Type B pancreatic cell (in vitro differentiated cells): ENCODE measurements around the gene PEX1. TPM values are rescaled to one million over a fixed set of nuclear protein-coding genes. Genes with fewer than 3 reads are reported as not detected.

Source experiments
- DNase-seq: peaks from one replicate; pipeline ENCODE4 v3.0.0; 2021; ENCODE audit warnings: mixed read lengths; ENCODE audit not compliant: unreplicated experiment; ENCODE audit errors: extremely low spot score
- H3K27ac Mint-ChIP-seq: 2 replicates; pipeline ENCODE4 v1.8.0; 2021; ENCODE audit warnings: mild to moderate bottlenecking, mixed read lengths
- H3K27me3 Mint-ChIP-seq: 2 replicates; pipeline ENCODE4 v1.8.0; 2021; ENCODE audit warnings: mixed read lengths
- H3K36me3 Mint-ChIP-seq: 2 replicates; pipeline ENCODE4 v1.8.0; 2021; ENCODE audit warnings: mixed read lengths
- H3K4me1 Mint-ChIP-seq: one replicate; pipeline ENCODE4 v1.8.0; 2021; ENCODE audit warnings: mixed read lengths; ENCODE audit not compliant: unreplicated experiment
- H3K4me3 Mint-ChIP-seq: 2 replicates; pipeline ENCODE4 v1.8.0; 2021; ENCODE audit warnings: mild to moderate bottlenecking, mixed read lengths
- H3K9me3 Mint-ChIP-seq: 2 replicates; pipeline ENCODE4 v1.8.0; 2021; ENCODE audit warnings: mixed read lengths
- total RNA-seq: library from RNA; stranded (reverse); gene quantifications from 2 replicates; pipeline ENCODE4 v1.2.1, GENCODE V29; 2021; ENCODE audit warnings: low replicate concordance
- TF ChIP-seq, protein P1 (sequence below): fragments of 200-600 bp; sonication (generic); conservative IDR thresholded peaks from 2 replicates; pipeline ENCODE4 v1.5.0; 2021; ENCODE audit warnings: antibody characterized with exemption, mild to moderate bottlenecking

Gene PEX1
- total RNA-seq, 1 donor from 2014 or later = 22.2 TPM

DNA sequence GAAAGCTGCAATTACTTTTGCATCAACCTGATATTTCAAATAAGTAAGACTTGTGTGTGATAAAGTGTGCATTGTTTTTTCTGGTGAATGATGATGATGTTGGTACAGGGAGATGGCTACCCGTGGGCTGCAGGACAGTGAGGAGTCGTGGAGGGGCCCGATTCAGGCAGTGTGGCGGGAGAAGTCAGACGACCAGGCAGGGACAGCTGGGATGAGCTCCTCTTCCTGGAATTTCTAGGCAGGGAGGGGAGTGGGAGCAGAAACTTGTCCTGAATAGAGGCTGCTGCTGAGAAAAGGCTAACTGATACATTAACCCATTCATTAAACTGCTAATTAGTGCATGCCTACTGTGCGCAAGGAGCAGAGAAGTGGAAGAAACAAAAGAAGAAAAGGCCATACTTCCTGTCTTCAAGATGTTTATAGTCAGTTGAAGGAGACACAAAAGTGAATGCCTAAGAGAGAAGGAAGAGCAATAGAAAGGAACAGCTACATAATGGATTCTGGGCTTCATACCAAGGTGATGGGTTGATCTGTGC is 90.3 kb downstream of the PEX1 start:
- H3K36me3 Mint-ChIP-seq = no peaks in the 10 kb centered on the region
- no peak for DNase-seq
- no peaks in the 10 kb centered on the region for H3K4me1 Mint-ChIP-seq
- peaks cover 9% of the 10 kb centered on the region for H3K9me3 Mint-ChIP-seq
- H3K27me3 Mint-ChIP-seq = peaks cover 3% of the 10 kb centered on the region
- TF ChIP-seq, protein P1, sequence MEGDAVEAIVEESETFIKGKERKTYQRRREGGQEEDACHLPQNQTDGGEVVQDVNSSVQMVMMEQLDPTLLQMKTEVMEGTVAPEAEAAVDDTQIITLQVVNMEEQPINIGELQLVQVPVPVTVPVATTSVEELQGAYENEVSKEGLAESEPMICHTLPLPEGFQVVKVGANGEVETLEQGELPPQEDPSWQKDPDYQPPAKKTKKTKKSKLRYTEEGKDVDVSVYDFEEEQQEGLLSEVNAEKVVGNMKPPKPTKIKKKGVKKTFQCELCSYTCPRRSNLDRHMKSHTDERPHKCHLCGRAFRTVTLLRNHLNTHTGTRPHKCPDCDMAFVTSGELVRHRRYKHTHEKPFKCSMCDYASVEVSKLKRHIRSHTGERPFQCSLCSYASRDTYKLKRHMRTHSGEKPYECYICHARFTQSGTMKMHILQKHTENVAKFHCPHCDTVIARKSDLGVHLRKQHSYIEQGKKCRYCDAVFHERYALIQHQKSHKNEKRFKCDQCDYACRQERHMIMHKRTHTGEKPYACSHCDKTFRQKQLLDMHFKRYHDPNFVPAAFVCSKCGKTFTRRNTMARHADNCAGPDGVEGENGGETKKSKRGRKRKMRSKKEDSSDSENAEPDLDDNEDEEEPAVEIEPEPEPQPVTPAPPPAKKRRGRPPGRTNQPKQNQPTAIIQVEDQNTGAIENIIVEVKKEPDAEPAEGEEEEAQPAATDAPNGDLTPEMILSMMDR = no peak
- no peak overlapping the region for H3K4me3 Mint-ChIP-seq
- no peak overlapping the region for H3K27ac Mint-ChIP-seq

Other genes with a start within 250 kb of the PEX1 start
- 27.8 and 38.9 TPM in 2 replicates for gene GATAD1, start 81.0 kb downstream of the PEX1 start, total RNA-seq
- 0.12 and 1.2 TPM in 2 replicates for gene ERVW-1, start 50.6 kb downstream of the PEX1 start, total RNA-seq
- 14.4 and 17.0 TPM in 2 replicates for gene RBM48, start 275 bp upstream of the PEX1 start, total RNA-seq
- gene FAM133B, start 61.9 kb upstream of the PEX1 start, total RNA-seq = 24.6 and 29.1 TPM in 2 replicates